Ramos (cell line): Measurements from ENCODE around the gene CNOT1.
"Not testable (repeated sequence)": the region's sequence is repeated elsewhere in the genome, so short reads cannot be mapped to it uniquely, and the experiment has no call there.

Experiments used
- in situ Hi-C: fragments of 300-500 bp; cut with MboI; formaldehyde crosslinking; loops from one replicate; pipeline ENCODE4 v1.14.3; 2022; ENCODE audit warnings: low sequenced_read_pairs; ENCODE audit not compliant: unreplicated experiment

The CNOT1 gene

GRCh38 chr16:58584831-58585505, 44.7 kb downstream of the CNOT1 start:
- in situ Hi-C loops, result no loop called here

- in situ Hi-C loops, result no loop called here
Observed at GRCh38 chr16:58582971-58583765, 46.5 kb downstream of the CNOT1 start.

GRCh38 chr16:58582133-58582532, 47.5 kb downstream of the CNOT1 start:
- in situ Hi-C loops, result no loop called here

GRCh38 chr16:58579587-58579986, 50.0 kb downstream of the CNOT1 start:
- in situ Hi-C loops, result no loop called here

- in situ Hi-C loops, result no loop called here
Observed at GRCh38 chr16:58578642-58579041, 51.0 kb downstream of the CNOT1 start.

- in situ Hi-C loops, result no loop called here
Observed at GRCh38 chr16:58577141-58577540, 52.5 kb downstream of the CNOT1 start.

GRCh38 chr16:58574895-58575294, 54.7 kb downstream of the CNOT1 start:
- in situ Hi-C loops, result loop anchor here (5.0 kb wide), 1 partner anchor 38 kb away; no protein-coding TSS in a partner anchor

- in situ Hi-C loops, result not testable (repeated sequence)
Observed at GRCh38 chr16:58565697-58566096, 63.9 kb downstream of the CNOT1 start.

- in situ Hi-C loops, result no loop called here
Observed at GRCh38 chr16:58563775-58564174, 65.9 kb downstream of the CNOT1 start.

GRCh38 chr16:58563235-58563634, 66.4 kb downstream of the CNOT1 start:
- in situ Hi-C loops, result no loop called here

GRCh38 chr16:58556678-58557077, 72.9 kb downstream of the CNOT1 start:
- in situ Hi-C loops, result no loop called here

GRCh38 chr16:58551496-58551895, 78.1 kb downstream of the CNOT1 start:
- in situ Hi-C loops, result no loop called here

GRCh38 chr16:58548378-58548777, 81.2 kb downstream of the CNOT1 start:
- in situ Hi-C loops, result no loop called here

GRCh38 chr16:58543685-58544084, 85.9 kb downstream of the CNOT1 start:
- in situ Hi-C loops, result no loop called here

- in situ Hi-C loops, result no loop called here
Observed at GRCh38 chr16:58542291-58542690, 87.3 kb downstream of the CNOT1 start.

- in situ Hi-C loops, result no loop called here
Observed at GRCh38 chr16:58541711-58542110, 87.9 kb downstream of the CNOT1 start.

- in situ Hi-C loops, result loop anchor here (5.0 kb wide), 1 partner anchor 35 kb away; no protein-coding TSS in a partner anchor
Observed at GRCh38 chr16:58537124-58537906, 92.3 kb downstream of the CNOT1 start.

GRCh38 chr16:58536278-58536677, 93.3 kb downstream of the CNOT1 start:
- in situ Hi-C loops, result loop anchor here (5.0 kb wide), 1 partner anchor 36 kb away; no protein-coding TSS in a partner anchor

GRCh38 chr16:58535100-58535499, 94.5 kb downstream of the CNOT1 start:
- in situ Hi-C loops, result loop anchor here (5.0 kb wide), 1 partner anchor 37 kb away; no protein-coding TSS in a partner anchor

- in situ Hi-C loops, result no loop called here
Observed at GRCh38 chr16:58533751-58534470, 95.7 kb downstream of the CNOT1 start.
